ENCODE measurements around the gene CELF4. TPM values are rescaled to one million over a fixed set of nuclear protein-coding genes. Genes with fewer than 3 reads are reported as not detected.

Gene CELF4
- total RNA-seq, 4 donors from 2014 or later: not detected

DNA sequence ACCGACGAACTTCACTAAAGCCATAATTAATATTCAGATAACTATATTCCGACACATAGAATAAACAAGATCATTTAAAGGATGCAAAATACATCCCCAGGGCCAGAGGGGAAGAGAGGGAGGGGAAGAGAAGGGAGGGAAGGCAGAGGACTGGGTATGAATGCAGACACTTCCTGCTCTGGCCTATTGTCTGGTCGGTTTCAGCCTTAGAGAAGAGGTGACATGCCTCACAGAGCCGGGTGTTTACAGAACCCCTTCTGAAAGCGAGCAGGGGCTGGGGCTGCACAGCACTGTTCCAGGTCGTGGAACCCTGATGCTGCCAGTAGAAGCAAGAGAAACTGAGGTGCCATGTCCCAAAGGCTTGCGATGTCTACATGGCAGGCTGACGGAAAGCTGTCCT lies 31.0 kb downstream of the CELF4 start:
- Histone ChIP-seq H3K27ac (no peak overlapping the region), H3K4me3 (no peak overlapping the region), H3K9me3 (no peaks in the 10 kb centered on the region), H3K4me1 (peaks cover 0 to 6% (median 0%) of the 10 kb centered on the region in 4 donors), H3K27me3 (peaks cover 0 to 41% of the 10 kb centered on the region in 2 donors), H3K36me3 (no peaks in the 10 kb centered on the region)
- 56 to 59% methylated on average over 9 of the region's 9 CpGs for WGBS, 2 donors
- DNase-seq (ENCODE audit: low spot score in 2 of 2): no peak
- TF ChIP-seq, protein P1, sequence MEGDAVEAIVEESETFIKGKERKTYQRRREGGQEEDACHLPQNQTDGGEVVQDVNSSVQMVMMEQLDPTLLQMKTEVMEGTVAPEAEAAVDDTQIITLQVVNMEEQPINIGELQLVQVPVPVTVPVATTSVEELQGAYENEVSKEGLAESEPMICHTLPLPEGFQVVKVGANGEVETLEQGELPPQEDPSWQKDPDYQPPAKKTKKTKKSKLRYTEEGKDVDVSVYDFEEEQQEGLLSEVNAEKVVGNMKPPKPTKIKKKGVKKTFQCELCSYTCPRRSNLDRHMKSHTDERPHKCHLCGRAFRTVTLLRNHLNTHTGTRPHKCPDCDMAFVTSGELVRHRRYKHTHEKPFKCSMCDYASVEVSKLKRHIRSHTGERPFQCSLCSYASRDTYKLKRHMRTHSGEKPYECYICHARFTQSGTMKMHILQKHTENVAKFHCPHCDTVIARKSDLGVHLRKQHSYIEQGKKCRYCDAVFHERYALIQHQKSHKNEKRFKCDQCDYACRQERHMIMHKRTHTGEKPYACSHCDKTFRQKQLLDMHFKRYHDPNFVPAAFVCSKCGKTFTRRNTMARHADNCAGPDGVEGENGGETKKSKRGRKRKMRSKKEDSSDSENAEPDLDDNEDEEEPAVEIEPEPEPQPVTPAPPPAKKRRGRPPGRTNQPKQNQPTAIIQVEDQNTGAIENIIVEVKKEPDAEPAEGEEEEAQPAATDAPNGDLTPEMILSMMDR (IDR thresholded peaks at IDR 0.05): no peak
- TF ChIP-seq EP300 (IDR thresholded peaks at IDR 0.05): no peak
- no peak for TF ChIP-seq POLR2A (IDR thresholded peaks at IDR 0.05)

DNA sequence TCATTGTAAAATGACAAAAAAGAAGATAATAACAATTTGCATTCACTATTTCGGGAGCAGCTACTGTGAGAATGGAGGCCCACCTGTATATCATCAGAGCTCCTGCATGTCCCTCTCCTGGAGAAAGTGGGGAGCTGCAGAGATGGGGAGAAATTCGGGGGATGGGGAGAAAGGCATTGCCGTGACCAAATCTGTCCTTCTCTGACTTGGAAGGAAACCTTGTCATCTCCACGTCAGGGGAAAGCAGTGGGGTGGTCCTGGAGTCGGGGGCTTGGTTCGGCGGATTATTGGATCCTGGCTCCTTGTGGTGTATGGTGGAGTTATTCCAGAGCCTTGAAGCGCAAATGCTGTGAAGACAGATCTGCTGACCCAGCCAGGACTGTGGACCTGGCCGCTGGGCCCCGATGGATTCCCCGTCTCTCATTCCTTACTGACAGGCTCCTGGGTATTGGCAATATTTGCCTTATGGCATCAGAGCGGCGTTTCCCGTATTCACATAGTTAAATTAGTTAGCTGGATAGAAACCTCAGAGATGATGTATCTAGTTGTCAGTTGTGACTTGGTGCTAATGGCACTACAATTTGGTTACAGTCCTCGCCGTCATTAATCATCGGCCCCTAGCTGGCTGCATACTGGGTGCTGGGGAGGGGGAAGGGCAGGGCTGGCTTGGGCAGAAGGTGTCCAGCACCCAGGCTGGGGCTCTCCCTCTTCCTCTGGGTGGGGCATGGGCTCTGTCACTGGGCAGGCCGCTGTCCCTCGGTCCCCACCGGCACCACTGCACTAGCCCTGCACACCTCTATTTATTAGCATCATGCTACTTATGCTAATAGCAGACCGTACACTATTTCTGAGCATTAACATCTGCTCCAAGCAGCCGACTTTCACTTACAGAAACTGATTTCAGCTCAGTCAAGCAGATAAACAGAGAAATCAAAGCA lies 31.7 kb downstream of the CELF4 start:
- Histone ChIP-seq H3K4me1 (peaks cover 0 to 6% (median 0%) of the 10 kb centered on the region in 4 donors), H3K27me3 (peaks cover 0 to 33% of the 10 kb centered on the region in 2 donors)

GRCh38 chr18:37532917-37533316 lies 32.7 kb downstream of the CELF4 start:
- Histone ChIP-seq H3K4me3 (no peak overlapping the region), H3K36me3 (no peaks in the 10 kb centered on the region), H3K27me3 (peaks cover 0 to 23% of the 10 kb centered on the region in 2 donors), H3K9me3 (no peaks in the 10 kb centered on the region), H3K4me1 (peaks cover 0 to 3% (median 0%) of the 10 kb centered on the region in 4 donors), H3K27ac (no peak overlapping the region)
- DNase-seq (ENCODE audit: low spot score in 2 of 2): no peak
- WGBS, 2 donors: 74 to 75% methylated on average over 6 to 9 of the region's 9 CpGs
- TF ChIP-seq POLR2A (IDR thresholded peaks at IDR 0.05) (no peak), EP300 (IDR thresholded peaks at IDR 0.05) (no peak)
- TF ChIP-seq, protein P1 (IDR thresholded peaks at IDR 0.05): no peak

More for the DNA sequence above, 31.7 kb downstream of the CELF4 start:
- DNase-seq (ENCODE audit: low spot score in 2 of 2): no peak
- TF ChIP-seq, protein P1 (IDR thresholded peaks at IDR 0.05): no peak
- TF ChIP-seq EP300 (IDR thresholded peaks at IDR 0.05) (no peak), POLR2A (IDR thresholded peaks at IDR 0.05) (no peak)
- Histone ChIP-seq H3K9me3 (no peaks in the 10 kb centered on the region), H3K36me3 (no peaks in the 10 kb centered on the region), H3K27ac (no peak overlapping the region), H3K4me3 (no peak overlapping the region)
- 73 to 80% methylated on average over 22 of the region's 22 CpGs for WGBS, 2 donors

GRCh38 chr18:37529863-37530262 lies 35.7 kb downstream of the CELF4 start:
- Histone ChIP-seq H3K27ac (no peak overlapping the region), H3K36me3 (no peaks in the 10 kb centered on the region), H3K4me1 (peaks cover 0 to 2% (median 0%) of the 10 kb centered on the region in 4 donors), H3K4me3 (no peak overlapping the region), H3K27me3 (peaks cover 0 to 37% of the 10 kb centered on the region in 2 donors), H3K9me3 (no peaks in the 10 kb centered on the region)
- 44% methylated on average over 4 of the region's 4 CpGs for WGBS, 2 donors
- no peak for DNase-seq (ENCODE audit: low spot score in 2 of 2)
- TF ChIP-seq POLR2A (IDR thresholded peaks at IDR 0.05): no peak
- TF ChIP-seq, protein P1 (IDR thresholded peaks at IDR 0.05): no peak
- no peak for TF ChIP-seq EP300 (IDR thresholded peaks at IDR 0.05)

DNA sequence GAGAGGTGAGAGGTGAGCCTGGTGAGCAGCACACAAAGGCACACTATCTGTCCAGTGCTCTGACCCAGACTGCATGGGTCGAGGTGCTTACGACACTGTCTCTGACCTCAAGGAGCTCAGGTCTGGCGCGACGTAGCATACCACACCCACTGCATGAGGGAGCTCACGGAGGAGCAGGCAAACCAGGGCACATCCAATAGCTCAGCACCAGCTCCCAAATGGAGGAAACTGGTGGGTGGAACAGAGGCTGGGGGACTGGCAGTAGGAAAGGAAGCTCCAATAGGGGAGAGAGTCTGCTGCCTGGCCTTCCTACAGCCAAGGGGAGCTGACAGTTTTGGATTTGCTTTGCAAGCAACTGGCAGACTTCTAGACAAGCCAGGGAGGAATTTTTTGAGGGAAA lies 36.3 kb downstream of the CELF4 start:
- no peak overlapping the region for H3K27ac ChIP-seq
- no peak overlapping the region for H3K4me3 ChIP-seq
- no peak for DNase-seq (ENCODE audit: low spot score in 2 of 2)
- H3K27me3 ChIP-seq: peaks cover 0 to 41% of the 10 kb centered on the region in 2 donors
- H3K4me1 ChIP-seq: peaks cover 0 to 7% (median 0%) of the 10 kb centered on the region in 4 donors
- H3K9me3 ChIP-seq: no peaks in the 10 kb centered on the region
- no peaks in the 10 kb centered on the region for H3K36me3 ChIP-seq
- 53 to 71% methylated on average over 4 to 6 of the region's 6 CpGs for WGBS, 2 donors
- TF ChIP-seq POLR2A (IDR thresholded peaks at IDR 0.05) (no peak), EP300 (IDR thresholded peaks at IDR 0.05) (no peak)
- TF ChIP-seq, protein P1 (IDR thresholded peaks at IDR 0.05): no peak
